Measurements from ENCODE around the gene UBE2V1.

The UBE2V1 gene

DNA sequence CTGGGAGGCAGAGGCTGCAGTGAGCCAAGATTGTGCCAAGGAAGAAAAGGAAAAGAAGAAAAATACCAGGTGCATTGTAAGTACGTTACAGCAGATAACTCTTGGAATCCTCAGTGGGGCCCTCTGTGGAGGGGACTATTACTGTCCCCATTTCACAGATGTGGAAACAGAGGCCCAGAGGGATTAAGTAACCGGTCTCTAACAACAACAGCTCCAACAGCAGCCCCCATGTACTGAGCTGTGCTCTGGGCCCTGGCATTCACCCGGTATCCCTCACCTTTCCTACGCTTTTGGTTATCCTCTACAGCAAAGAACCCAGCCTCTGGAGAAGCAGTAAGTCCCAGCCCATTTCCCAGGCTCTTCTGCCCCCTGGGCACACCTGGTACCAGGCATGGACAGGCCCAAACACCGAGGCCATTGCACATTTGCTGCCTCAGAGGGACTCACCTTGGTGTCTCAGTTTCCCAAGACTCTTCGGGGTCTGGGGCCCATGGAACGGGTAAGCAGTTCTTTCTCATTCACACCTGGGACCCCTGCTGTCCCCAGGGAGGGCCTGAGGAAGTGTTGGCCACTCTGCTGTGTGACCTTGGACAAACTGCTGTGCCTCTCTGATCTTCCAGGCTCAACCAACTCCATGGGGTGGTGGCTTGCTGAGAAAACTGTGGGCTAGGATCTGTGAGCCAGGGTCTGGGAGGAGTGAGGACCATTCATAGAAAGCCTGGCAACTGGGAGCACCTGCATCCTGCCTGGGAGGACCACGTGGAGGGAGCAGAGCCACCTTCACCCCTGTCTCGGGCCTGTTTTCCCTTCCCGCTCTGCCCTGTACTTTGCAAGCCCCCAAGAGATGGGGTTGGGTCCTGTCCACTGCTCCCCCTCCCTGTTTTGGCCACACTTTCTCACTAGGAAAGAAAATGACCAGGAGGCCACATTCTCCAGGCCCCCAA, 70.3 kb downstream of the UBE2V1 start:
- no peak for DNase-seq

DNA sequence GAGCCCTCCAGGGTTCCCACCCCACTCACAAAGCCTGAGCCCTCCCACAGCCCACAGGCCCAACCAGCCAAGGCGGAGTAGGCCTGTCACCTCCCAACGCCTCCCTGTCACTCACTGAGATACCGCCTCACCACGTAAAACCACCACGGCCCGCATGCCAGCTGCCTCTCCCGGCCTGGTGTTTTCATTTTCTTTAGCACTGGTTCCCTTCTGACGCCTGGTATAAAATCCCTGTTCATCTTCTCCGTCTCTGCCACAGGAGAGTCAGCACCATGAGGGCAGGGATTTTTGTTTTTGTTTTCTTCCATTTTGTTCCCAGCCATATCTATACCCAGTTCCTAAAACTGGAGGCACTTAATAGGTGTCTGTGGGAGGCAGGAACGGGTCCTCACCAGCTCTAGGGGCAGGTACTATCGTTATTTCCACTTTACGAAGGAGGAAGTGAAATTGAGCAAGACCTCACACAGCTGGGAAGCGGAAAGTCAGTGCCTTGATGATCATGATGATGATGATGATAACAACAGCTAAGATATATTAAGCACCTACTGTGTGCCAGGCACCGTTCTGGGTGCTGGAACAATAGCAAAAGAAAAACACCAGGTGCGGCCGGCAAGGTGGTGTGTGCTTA, 71.6 kb downstream of the UBE2V1 start:
- DNase-seq: no peak

DNA sequence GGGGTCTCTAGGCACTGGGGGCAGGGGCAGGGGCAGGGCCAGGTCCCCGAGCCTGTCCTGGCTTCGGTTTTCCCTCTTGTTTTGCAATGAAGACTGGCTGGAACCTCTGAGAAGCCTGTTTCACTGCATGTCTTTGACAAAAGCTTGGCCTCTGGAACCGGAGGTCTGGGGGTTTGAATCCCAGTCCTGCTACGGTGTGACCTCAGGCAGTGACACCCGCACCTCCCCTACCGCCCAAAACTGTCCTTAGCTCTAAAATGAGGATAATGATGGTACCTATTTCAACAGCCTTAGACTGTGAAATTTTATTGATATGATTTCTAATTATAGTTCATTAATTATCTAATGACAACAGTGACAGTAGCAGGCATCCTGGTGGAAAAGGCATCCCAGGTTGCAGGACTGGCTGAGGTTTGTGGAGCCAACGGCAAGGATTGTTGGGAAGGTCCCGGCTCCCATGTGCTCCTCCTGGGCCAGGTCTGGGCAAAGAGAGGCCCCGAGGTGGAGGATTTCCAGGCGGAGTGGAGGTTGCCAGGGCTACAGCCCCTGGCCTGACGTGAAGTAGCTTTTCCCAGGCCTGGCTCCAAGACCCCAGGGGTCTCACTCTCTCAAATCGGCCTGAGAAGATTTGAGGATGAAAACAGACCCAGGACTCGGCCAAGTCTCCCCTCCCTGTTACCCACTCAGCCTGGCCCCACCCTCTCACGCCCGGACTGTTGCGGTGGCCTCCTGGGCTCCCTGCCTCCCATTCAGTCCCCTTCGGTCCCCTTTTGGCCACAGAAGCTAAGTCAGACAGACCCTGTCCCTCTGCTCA, 72.3 kb downstream of the UBE2V1 start:
- DNase-seq: no peak

DNA sequence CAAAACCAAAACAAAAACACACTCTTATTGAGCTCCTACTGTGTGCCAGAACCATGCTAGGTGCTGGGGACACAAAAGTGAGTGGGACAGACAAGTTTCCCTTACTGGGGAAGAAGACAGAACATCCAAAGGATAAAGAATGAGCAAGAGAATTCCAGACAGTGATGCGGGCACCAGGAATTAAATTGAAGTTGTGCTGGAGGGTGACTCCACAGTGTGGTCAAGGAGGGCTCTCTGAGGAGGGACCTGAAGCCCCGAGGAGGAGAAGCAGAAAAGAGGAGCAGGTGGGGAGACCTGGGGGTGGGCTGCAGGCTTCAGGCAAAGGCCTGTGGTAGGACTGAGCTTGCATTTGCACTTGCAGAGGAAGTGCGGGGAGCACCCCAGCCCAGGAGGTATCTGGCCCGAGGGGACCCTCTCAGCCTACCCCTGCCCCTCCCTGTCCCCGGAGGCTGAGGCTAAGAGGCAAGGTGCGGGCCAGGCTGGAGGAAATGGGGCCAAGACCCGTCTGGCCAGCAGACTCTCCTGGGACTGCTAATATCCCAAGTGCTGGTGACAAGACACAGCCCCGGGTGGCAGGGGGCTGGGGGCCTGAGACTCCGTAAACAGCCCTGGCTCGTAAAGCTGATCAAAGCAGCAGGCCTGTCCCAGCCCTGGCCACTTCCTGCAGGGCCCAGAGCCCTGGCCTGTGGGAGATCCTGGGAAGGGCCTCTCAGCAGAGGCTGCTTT, 73.1 kb downstream of the UBE2V1 start:
- no peak for DNase-seq

DNA sequence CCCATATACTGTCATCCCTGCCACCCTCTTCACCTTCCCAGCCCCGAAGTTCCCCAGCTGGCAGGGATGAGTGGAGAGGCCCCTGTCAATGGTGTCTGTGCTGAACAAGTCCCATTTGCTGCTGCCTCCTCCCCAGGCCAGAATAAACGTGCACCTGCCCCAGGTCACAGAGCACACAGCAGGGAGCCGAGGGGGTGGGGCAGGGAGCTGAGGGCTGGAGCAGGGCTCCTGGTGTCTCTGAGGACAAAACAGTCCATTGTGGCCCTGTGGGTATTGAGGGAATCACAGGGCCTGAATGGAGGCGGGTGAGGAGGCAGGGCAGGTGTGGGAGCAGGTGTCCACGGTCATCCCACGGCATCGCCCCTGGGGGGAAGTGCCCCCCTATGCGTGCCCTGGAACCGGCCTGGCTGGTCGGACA, 74.4 kb downstream of the UBE2V1 start:
- DNase-seq: peak; percentile 43 to 55

DNA sequence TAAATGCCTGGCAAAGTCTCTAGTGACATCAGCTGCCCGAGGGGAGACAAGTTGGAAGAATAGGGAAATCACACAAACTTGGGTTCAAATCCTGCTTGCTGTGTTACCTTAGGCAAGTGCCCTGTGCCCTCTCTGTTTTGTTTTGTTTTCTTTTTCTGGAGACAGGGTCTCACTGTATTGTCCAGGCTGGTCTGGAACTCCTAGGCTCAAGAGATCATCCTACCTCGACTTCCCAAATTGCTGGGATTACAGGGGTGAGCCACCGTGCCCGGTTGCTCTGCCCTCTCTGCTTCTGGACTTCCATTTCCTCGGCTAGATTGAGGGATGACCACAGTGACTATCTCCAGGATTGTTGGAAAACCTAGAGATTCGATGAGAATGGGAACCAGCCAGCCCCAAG, 74.8 kb downstream of the UBE2V1 start:
- DNase-seq: no peak

DNA sequence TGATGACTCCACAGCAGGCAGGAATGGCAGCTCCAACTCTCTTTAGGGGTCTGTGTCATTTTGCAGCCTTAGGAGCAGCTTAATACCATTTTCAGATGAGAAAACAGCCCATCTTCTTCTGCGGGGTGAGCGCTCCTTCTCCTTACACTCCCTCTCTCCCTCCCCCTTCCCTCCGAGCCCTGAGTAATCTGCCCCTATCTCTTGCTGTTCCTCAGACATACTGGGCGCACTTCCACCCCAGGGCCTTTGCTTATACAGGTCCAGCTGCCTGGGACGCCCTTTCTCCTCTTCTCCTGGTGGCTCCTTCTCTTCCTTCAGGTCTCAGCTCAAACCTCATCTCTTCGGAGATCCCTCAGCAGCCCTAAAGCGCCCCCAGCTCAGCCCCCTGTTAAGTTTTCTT, 75.4 kb downstream of the UBE2V1 start:
- DNase-seq: no peak

DNA sequence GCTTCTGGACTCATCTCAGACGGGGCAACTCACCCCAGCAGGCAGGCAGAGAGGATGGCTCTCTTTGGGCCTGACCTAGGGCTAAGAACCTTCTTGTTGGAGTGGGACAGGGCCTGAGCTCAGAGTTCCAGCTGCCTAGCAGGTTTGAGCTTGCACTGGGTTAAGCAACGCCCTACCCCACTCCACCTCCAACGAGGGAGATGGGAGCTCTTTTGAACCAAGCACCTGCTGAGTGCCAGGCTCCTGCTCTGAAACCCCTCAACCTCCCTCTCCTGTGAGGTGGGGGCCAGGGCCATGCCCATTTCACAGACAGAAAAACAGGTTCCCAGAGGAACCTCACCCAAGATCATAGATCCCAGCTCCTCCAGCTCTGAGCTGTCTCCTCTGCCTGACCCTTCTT, 75.8 kb downstream of the UBE2V1 start:
- DNase-seq: no peak

DNA sequence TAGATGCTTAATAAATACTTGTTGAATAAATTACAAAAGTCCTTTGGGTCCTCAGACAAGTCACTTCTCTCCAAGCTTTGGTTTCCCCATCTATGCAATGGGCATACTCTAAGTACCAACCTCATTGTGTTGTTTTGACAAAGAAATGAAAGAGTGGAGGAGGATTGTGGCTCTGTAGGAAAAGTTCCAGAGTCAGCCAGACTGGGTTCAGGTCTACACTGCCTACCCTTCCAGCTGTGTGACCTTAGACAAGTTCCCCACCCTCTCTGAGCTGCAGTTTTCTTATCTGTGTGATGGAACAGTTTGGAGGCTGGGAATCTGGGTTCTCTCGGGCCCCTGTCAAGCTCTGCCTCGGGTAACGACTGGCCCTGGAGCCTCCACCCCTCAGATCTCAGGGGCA, 76.2 kb downstream of the UBE2V1 start:
- DNase-seq: no peak

DNA sequence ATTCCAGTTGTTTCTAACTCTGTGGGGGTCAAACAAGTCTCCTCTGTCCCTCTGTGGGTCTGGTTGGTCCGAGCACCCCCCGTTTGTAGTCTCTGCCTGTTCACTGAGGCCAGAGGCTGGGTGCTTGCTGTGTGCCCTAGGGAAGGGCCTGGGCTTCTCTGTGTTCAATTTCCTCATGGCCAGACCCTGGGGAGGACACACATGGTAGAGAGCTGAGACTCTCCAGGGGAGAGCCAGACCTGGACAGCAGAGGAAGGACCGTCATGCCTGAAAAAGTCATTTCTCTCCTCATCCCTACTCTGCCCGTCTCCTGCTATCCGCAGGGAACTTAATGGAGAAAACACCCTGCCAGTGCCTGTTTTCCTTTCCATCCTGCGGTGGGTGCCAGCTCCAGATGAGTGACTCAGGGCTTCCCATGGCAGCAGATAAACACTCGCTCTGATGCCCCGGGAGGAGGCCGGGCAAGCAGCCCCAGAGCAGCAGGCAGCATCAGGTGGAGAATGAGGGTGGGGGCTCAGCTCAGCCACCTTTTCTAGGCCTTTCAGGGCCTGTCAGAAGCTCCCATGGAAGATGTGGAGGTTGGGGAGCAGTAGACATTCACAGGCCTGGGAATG, 78.3 kb downstream of the UBE2V1 start:
- no peak for DNase-seq

DNA sequence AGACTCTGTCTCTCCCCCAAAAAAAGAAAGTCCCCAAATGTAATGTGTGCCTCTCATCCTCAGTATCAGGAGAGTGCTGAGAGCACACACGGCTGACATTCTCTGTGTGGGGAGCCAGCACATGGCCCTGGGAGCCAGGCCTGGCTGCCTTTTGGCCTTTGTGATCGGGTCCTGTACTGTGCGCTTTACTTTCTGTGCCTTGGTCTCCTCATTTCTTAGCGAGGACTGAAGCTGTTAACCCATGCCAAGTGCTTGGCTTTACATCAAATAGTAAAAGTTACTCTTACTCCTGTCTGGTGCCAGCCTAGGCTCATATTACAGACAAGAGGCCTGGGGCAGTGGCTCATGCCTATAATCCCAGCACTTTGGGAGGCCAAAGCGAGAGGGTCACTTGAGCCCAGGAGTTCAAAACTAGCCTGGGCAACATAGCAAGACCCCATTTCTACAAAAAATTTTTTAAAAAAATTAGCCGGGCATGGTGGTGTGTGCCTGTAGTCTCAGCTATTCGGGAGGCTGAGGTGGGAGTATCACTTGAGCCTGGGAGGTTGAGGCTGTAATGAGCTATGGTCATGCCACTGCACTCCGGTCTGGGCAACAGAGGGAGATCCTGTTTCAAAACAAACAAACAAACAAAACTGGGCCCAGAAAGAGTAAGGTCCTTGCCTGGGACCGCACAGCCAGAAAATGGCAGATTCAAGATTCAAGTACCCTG, 79.8 kb downstream of the UBE2V1 start:
- no peak for DNase-seq
